GM12873 (cell line): ENCODE data around the gene MTERF2.

Experiments used
- CTCF ChIP-seq: IDR thresholded peaks from 2 replicates; pipeline ENCODE4 v1.5.1; 2012; ENCODE audit warnings: low read depth, mild to moderate bottlenecking, moderate library complexity, low read length, control low read depth; ENCODE audit not compliant: insufficient read depth; ENCODE audit errors: missing control alignments

Gene MTERF2

GRCh38 chr12:107007411-107007810, 20.5 kb upstream of the MTERF2 start:
- no peak for TF ChIP-seq CTCF

- TF ChIP-seq CTCF: no peak
These were observed 12.5 kb upstream of the MTERF2 start for GRCh38 chr12:106999446-106999845.

GRCh38 chr12:106997916-106998315, 11.0 kb upstream of the MTERF2 start:
- no peak for TF ChIP-seq CTCF

- no peak for TF ChIP-seq CTCF
These were observed 7.8 kb upstream of the MTERF2 start for GRCh38 chr12:106994579-106995220.

GRCh38 chr12:106987846-106988245, 900 bp upstream of the MTERF2 start:
- TF ChIP-seq CTCF: no peak

- TF ChIP-seq CTCF: no peak
These were observed 811 bp downstream of the MTERF2 start for GRCh38 chr12:106986135-106986534.

GRCh38 chr12:106985479-106985878, 1.5 kb downstream of the MTERF2 start:
- TF ChIP-seq CTCF: no peak
